Gastrocnemius medialis (tissue), 4 donors: Measurements from ENCODE around the gene GDF7. TPM values are rescaled to one million over a fixed set of nuclear protein-coding genes. Genes with fewer than 3 reads are reported as not detected.

Source experiments
- ATAC-seq, 2 donors: fragments of 150-250 bp; one replicate each; pipeline ENCODE4 v1.9.1; 2016
- DNase-seq, 2 donors: peaks; one replicate each; pipeline ENCODE4 v3.0.0-alpha.2; 2019
- H3K27ac ChIP-seq, 4 donors: fragments of 200-600 bp; sonication (generic); 1 replicate in 1 of 4; 2 replicates in 3 of 4; pipeline ENCODE4 v1.5.1; 2016 to 2018; ENCODE audit warnings: mild to moderate bottlenecking in 2 of 4, moderate library complexity in 1 of 4
- H3K27me3 ChIP-seq, 3 donors: fragments of 200-600 bp; sonication (generic) in 2 of 3; 1 replicate in 1 of 3; 2 replicates in 2 of 3; pipeline versions ENCODE4 v1.5.1 to v1.6.0; 2016 to 2019; ENCODE audit warnings: mild to moderate bottlenecking in 1 of 3, moderate library complexity in 1 of 3
- H3K36me3 ChIP-seq, 2 donors: fragments of 200-600 bp; sonication (generic) in 1 of 2; one replicate each; pipeline ENCODE4 v1.5.1; 2017 to 2018
- H3K4me1 ChIP-seq, 2 donors: fragments of 200-600 bp; sonication (generic) in 1 of 2; one replicate each; pipeline ENCODE4 v1.5.1; 2016 to 2017; ENCODE audit warnings: mild to moderate bottlenecking in 2 of 2
- H3K4me3 ChIP-seq, 4 donors: fragments of 200-600 bp; sonication (generic) in 3 of 4; 1 replicate in 1 of 4; 2 replicates in 3 of 4; pipeline ENCODE4 v1.5.1; 2016 to 2019; ENCODE audit warnings: mild to moderate bottlenecking in 2 of 4
- H3K9me3 ChIP-seq, 3 donors: fragments of 200-600 bp; sonication (generic) in 2 of 3; 1 replicate in 1 of 3; 2 replicates in 2 of 3; pipeline ENCODE4 v1.5.1; 2016 to 2019
- CTCF ChIP-seq, 5 experiments: fragments of 450-650 bp in 3 of 5; fragments of 200-600 bp in 2 of 5; sonication (generic) in 2 of 5; IDR thresholded peaks in 4 of 5; conservative IDR thresholded peaks in 1 of 5; 1 replicate in 4 of 5; 2 replicates in 1 of 5; pipeline ENCODE4 v1.5.1; 2016 to 2019; ENCODE audit warnings: antibody characterized with exemption in 5 of 5, mild to moderate bottlenecking in 3 of 5, moderate library complexity in 3 of 5
- POLR2A ChIP-seq, 2 donors: fragments of 450-650 bp; IDR thresholded peaks; one replicate each; pipeline ENCODE4 v1.6.1; 2017; ENCODE audit warnings: antibody characterized with exemption in 2 of 2, mild to moderate bottlenecking in 2 of 2, moderate library complexity in 2 of 2
- in situ Hi-C, 4 donors: fragments of 200-750 bp; cut with MboI; loops; one replicate each; pipeline versions ENCODE4 v1.15.0 to v1.8.0; 2017; ENCODE audit warnings: low sequenced_read_pairs in 4 of 4
- intact Hi-C: fragments of 100-400 bp; cut with DNase I; formaldehyde crosslinking; loops from one replicate; pipeline ENCODE4 v1.15.1; 2023; ENCODE audit warnings: low total_unique reads
- total RNA-seq, 4 donors: library from RNA; depleted of rRNA; stranded (reverse); fragments of >200 nt; gene quantifications; one replicate each; pipeline versions ENCODE4 v1.1.0 to v1.2.3, GENCODE V29; 2016

Gene GDF7
- total RNA-seq, 4 donors from 2014 or later = 0.02 to 0.10 (median 0.07) TPM; not detected in 1

- in situ Hi-C loops (loop anchor here in 3 of 4 donors (10.0 to 25.0 kb wide), 3 partner anchors 299 to 449 kb away; partner anchors contain the start of gene TDRD15 (in 1 of the 3)), intact Hi-C loops (no loop called here)
- H3K4me3 ChIP-seq = peak overlapping the region in 3 of 4 donors; percentile 44 to 57 (median 47)
- no peak overlapping the region for H3K27ac ChIP-seq
- DNase-seq (no peak), ATAC-seq (no peak)
- peaks cover 73 to 78% (median 77%) of the 10 kb centered on the region in 3 donors for H3K27me3 ChIP-seq
- no peaks in the 10 kb centered on the region for H3K36me3 ChIP-seq
- H3K4me1 ChIP-seq = peaks cover 0 to 18% of the 10 kb centered on the region in 2 donors
- TF ChIP-seq POLR2A (IDR thresholded peaks at IDR 0.05) = no peak
- TF ChIP-seq CTCF (IDR thresholded peaks at IDR 0.05 in 4 of 5, conservative IDR thresholded peaks at IDR 0.05 in 1 of 5) = no peak
- no peaks in the 10 kb centered on the region for H3K9me3 ChIP-seq
Observed at GRCh38 chr2:20665243-20666004, 1.5 kb upstream of the GDF7 start.

GRCh38 chr2:20666005-20666303, 990 bp upstream of the GDF7 start:
- H3K27ac ChIP-seq = no peak overlapping the region
- peaks cover 0 to 18% of the 10 kb centered on the region in 2 donors for H3K4me1 ChIP-seq
- ATAC-seq = no peak
- H3K27me3 ChIP-seq = peaks cover 78 to 81% (median 78%) of the 10 kb centered on the region in 3 donors
- no peak for DNase-seq
- H3K9me3 ChIP-seq = no peaks in the 10 kb centered on the region
- H3K4me3 ChIP-seq = peak overlapping the region; percentile 44 to 57 (median 46)
- H3K36me3 ChIP-seq = no peaks in the 10 kb centered on the region
- intact Hi-C loops (no loop called here), in situ Hi-C loops (loop anchor here in 3 of 4 donors (10.0 to 25.0 kb wide), 3 partner anchors 299 to 449 kb away; partner anchors contain the start of gene TDRD15 (in 1 of the 3))
- TF ChIP-seq CTCF (IDR thresholded peaks at IDR 0.05 in 4 of 5, conservative IDR thresholded peaks at IDR 0.05 in 1 of 5) = no peak
- no peak for TF ChIP-seq POLR2A (IDR thresholded peaks at IDR 0.05)

- H3K9me3 ChIP-seq = no peaks in the 10 kb centered on the region
- in situ Hi-C loops = loop anchor here in 3 of 4 donors (10.0 to 25.0 kb wide), 3 partner anchors 298 to 448 kb away; partner anchors contain the start of gene TDRD15 (in 1 of the 3)
- ATAC-seq = peak in 1 of 2 donors; percentile 11
- peak overlapping the region; percentile 44 to 57 (median 46) for H3K4me3 ChIP-seq
- peaks cover 83 to 88% (median 87%) of the 10 kb centered on the region in 3 donors for H3K27me3 ChIP-seq
- peaks cover 0 to 18% of the 10 kb centered on the region in 2 donors for H3K4me1 ChIP-seq
- no peak overlapping the region for H3K27ac ChIP-seq
- intact Hi-C loops = no loop called here
- no peaks in the 10 kb centered on the region for H3K36me3 ChIP-seq
- TF ChIP-seq CTCF (IDR thresholded peaks at IDR 0.05 in 4 of 5, conservative IDR thresholded peaks at IDR 0.05 in 1 of 5) (no peak), POLR2A (IDR thresholded peaks at IDR 0.05) (no peak)
- no peak for DNase-seq
Observed at GRCh38 chr2:20667151-20667530, 197 bp downstream of the GDF7 start.

GRCh38 chr2:20667531-20668401, 822 bp downstream of the GDF7 start:
- no peak for TF ChIP-seq CTCF (IDR thresholded peaks at IDR 0.05 in 4 of 5, conservative IDR thresholded peaks at IDR 0.05 in 1 of 5)
- TF ChIP-seq POLR2A (IDR thresholded peaks at IDR 0.05) = no peak
- H3K27ac ChIP-seq = no peak overlapping the region
- H3K4me3 ChIP-seq = peak overlapping the region in 3 of 4 donors; percentile 31 to 51 (median 36)
- peaks cover 0 to 18% of the 10 kb centered on the region in 2 donors for H3K4me1 ChIP-seq
- intact Hi-C loops = no loop called here
- no peaks in the 10 kb centered on the region for H3K9me3 ChIP-seq
- no peak for ATAC-seq
- H3K36me3 ChIP-seq = no peaks in the 10 kb centered on the region
- in situ Hi-C loops = loop anchor here in 3 of 4 donors (10.0 to 25.0 kb wide), 3 partner anchors 297 to 447 kb away; partner anchors contain the start of gene TDRD15 (in 1 of the 3)
- peaks cover 87 to 94% (median 89%) of the 10 kb centered on the region in 3 donors for H3K27me3 ChIP-seq
- DNase-seq = no peak
